Stimulated activated memory B cell treated with anti-CD40 and anti-IgM and Interleukin-4, amounts not matched to agents 10 μg/mL and 1 μg/mL and 100 μg/mL, for 72 hours (primary cell): ENCODE results near the gene NELL1.

Source experiments
- ATAC-seq: fragments of 150-1000 bp; cut with Tn5 transposase; 2 replicates; pipeline ENCODE4 v1.10.0; 2021
- H3K27ac Mint-ChIP-seq: one replicate; pipeline ENCODE4 v1.8.0; 2022; ENCODE audit warnings: mild to moderate bottlenecking, mixed read lengths
- H3K27me3 Mint-ChIP-seq: one replicate; pipeline ENCODE4 v1.8.0; 2022; ENCODE audit warnings: mixed read lengths
- H3K36me3 Mint-ChIP-seq: one replicate; pipeline ENCODE4 v1.8.0; 2022; ENCODE audit warnings: mixed read lengths
- H3K4me1 Mint-ChIP-seq: one replicate; pipeline ENCODE4 v1.8.0; 2022; ENCODE audit warnings: mixed read lengths
- H3K4me3 Mint-ChIP-seq: one replicate; pipeline ENCODE4 v1.8.0; 2022; ENCODE audit warnings: mild to moderate bottlenecking, moderate library complexity, mixed read lengths
- H3K9me3 Mint-ChIP-seq: one replicate; pipeline ENCODE4 v1.8.0; 2022; ENCODE audit warnings: mixed read lengths

NELL1 gene

DNA sequence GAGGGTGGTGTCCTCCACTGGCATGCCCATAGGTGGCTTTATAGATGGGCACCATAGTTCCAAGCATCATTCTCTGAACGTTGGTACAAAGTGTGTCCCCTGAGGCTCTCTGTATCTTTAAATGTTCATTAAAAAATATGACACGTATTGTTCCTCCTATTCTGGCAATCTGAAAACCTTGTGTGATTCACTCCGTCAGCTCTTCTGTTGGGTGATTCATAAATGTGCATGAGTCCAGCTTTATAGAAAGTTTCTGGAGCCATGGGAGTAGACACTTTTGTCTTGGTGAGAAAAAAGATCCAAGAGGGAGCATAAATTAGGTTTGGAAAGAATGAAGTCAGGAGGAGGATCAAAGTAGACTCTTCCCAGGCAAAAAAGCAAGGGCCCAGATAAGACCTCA is 728.8 kb downstream of the NELL1 start:
- peaks cover 7% of the 10 kb centered on the region for H3K9me3 Mint-ChIP-seq
- H3K27ac Mint-ChIP-seq: no peak overlapping the region

DNA sequence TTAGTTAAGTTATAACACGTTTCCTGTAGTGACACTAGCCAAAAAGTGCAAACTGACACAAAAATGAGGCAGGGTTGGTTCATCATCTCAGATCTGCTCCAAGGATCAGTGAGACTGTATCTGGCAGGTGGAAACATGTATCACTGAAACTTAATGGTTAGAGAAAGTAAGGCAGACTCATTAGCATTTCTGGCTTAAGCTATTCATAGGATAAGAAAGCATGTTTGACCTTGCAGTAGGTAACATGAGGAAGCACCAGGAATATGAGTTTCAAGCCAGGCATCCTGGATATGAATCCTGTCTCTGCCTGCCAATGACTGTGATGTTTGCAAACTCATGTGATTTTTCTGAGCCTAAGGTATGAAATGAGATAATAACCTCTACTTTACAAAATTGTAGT is 732.1 kb downstream of the NELL1 start:
- H3K27me3 Mint-ChIP-seq: no peaks in the 10 kb centered on the region
- peaks cover 7% of the 10 kb centered on the region for H3K9me3 Mint-ChIP-seq
- no peak for ATAC-seq
- no peak overlapping the region for H3K4me3 Mint-ChIP-seq
- no peak overlapping the region for H3K27ac Mint-ChIP-seq
- no peaks in the 10 kb centered on the region for H3K4me1 Mint-ChIP-seq
- H3K36me3 Mint-ChIP-seq: no peaks in the 10 kb centered on the region

More for the DNA sequence above, 728.8 kb downstream of the NELL1 start:
- ATAC-seq: no peak
- Mint-ChIP-seq H3K36me3 (no peaks in the 10 kb centered on the region), H3K4me1 (no peaks in the 10 kb centered on the region), H3K4me3 (no peak overlapping the region), H3K27me3 (no peaks in the 10 kb centered on the region)

DNA sequence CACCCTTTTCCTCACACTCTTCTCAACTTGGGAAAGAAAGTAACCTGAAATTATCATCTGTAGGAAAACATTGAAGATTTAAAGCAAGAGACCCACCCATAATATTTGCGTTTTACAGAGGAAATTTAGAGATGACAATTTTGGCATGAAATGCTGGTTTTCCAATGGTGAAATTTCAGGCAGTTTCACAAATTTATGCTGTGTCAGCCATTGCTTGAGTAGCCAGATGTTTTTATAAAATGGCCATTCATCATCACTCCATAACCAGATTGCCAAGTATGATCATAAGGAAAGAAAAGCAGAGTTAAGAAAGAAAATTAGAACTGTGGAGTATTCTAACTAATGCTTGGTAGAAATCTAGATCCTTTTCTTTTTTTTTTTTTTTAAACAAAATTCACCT is 732.9 kb downstream of the NELL1 start:
- Mint-ChIP-seq H3K36me3 (no peaks in the 10 kb centered on the region), H3K4me1 (no peaks in the 10 kb centered on the region), H3K27ac (no peak overlapping the region), H3K27me3 (no peaks in the 10 kb centered on the region), H3K9me3 (peaks cover 7% of the 10 kb centered on the region), H3K4me3 (no peak overlapping the region)
- no peak for ATAC-seq

DNA sequence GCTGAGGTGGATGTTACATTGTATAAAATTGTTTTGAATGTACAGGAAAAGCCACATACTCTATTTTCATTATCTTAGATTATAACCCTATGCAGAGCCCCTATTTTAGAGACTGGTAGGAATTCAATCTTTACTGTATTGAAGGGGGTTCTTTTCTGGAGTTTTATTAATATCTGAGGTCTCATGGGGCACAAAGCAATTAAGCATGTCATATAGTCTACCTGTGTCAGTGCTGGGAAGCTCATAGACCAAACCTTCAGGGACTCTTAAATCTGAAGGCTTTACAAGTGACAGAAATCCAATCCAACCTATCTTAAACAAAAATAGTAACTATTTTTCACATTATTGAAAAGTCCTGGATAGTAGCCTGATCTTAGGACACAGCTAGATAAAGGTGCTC is 733.7 kb downstream of the NELL1 start:
- H3K4me3 Mint-ChIP-seq: no peak overlapping the region
- no peak overlapping the region for H3K27ac Mint-ChIP-seq
- no peaks in the 10 kb centered on the region for H3K27me3 Mint-ChIP-seq
- H3K9me3 Mint-ChIP-seq: peaks cover 12% of the 10 kb centered on the region
- H3K36me3 Mint-ChIP-seq: no peaks in the 10 kb centered on the region
- ATAC-seq: no peak
- no peaks in the 10 kb centered on the region for H3K4me1 Mint-ChIP-seq

DNA sequence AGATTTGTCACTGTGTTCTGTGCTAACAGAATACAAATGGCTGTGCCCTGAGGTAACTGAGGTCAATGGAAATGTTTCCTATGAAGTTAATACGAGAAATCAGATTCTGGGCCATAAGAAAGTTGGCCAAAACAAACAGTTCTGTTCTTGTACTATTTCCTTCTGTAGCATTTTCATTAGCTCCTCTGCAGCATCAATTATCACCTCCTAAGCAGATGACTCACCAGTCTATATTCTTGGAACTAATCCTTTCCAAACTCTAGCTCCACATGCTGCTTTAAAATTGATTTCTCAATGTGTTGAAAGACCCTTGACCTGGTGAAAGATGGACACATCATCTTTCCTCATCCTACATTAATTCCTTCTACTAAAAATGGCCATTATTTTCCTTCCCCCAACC is 736.0 kb downstream of the NELL1 start:
- no peaks in the 10 kb centered on the region for H3K4me1 Mint-ChIP-seq
- no peak overlapping the region for H3K4me3 Mint-ChIP-seq
- no peak for ATAC-seq

DNA sequence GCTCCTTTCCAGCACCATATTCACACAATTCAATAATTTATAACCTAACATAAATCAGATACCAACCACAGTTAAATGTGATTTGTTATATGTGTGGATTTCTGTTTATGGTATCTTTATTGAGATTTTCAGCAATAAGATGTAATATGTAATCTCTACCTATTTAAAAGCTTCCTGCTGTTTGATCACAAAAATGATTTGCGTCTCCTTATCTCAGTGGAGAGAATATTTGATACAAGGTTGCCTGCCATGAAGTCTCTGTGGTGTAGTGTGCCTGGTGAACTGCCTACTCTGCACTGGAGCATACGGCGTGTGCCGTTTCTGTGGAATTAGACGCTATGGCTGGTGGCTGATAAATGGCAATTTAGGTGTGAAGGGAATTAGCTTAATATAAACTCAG is 741.1 kb downstream of the NELL1 start:
- H3K27ac Mint-ChIP-seq: no peak overlapping the region
- peaks cover 5% of the 10 kb centered on the region for H3K9me3 Mint-ChIP-seq
- H3K4me1 Mint-ChIP-seq: no peaks in the 10 kb centered on the region
- no peak overlapping the region for H3K4me3 Mint-ChIP-seq
- no peaks in the 10 kb centered on the region for H3K27me3 Mint-ChIP-seq
- no peaks in the 10 kb centered on the region for H3K36me3 Mint-ChIP-seq
- ATAC-seq: no peak

More for the DNA sequence above, 736.0 kb downstream of the NELL1 start:
- Mint-ChIP-seq H3K27me3 (no peaks in the 10 kb centered on the region), H3K36me3 (no peaks in the 10 kb centered on the region), H3K9me3 (peaks cover 8% of the 10 kb centered on the region), H3K27ac (no peak overlapping the region)

DNA sequence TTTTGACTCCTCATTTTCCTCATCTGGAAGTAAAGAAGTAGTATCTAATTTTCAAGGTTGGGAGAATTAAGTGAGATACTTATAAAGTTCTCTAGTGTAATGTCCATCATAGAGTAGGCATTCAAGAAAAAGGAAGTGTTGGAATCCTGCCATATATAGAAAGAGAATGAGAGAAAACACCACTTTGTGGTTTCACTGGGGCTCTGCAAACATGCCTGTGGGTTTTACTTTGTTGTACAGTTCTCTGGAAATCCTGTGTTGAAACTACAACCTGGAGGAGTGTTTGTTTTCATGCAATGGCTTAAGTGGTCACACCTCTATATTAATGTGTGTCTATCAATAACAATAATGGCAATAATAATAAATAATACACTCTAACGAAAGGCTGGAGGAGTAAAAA is 741.7 kb downstream of the NELL1 start:
- no peak for ATAC-seq
- no peak overlapping the region for H3K27ac Mint-ChIP-seq
- H3K4me1 Mint-ChIP-seq: no peaks in the 10 kb centered on the region
- H3K9me3 Mint-ChIP-seq: peaks cover 5% of the 10 kb centered on the region
- H3K27me3 Mint-ChIP-seq: no peaks in the 10 kb centered on the region
- H3K4me3 Mint-ChIP-seq: no peak overlapping the region
- H3K36me3 Mint-ChIP-seq: no peaks in the 10 kb centered on the region

DNA sequence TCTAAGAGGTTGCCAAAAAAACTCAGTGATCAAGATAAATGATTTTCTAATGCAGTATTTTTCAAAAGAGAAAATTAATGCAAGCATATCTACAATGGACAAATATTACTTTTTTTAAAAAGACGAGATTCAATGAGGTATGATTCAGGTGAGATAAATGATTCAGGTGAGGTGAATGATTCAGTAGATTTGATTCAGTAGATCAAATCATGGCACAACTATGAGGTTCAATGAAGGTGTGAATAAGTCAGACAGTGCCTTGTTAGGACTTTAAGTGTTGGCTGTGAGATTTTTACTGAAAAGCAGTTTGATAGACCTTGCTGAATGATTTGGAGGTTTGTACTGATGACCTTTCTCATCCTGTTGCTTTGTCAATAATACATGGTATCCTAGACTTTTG is 742.2 kb downstream of the NELL1 start:
- no peaks in the 10 kb centered on the region for H3K36me3 Mint-ChIP-seq
- H3K4me1 Mint-ChIP-seq: no peaks in the 10 kb centered on the region
- ATAC-seq: no peak
- H3K9me3 Mint-ChIP-seq: peaks cover 5% of the 10 kb centered on the region
- no peak overlapping the region for H3K27ac Mint-ChIP-seq
- no peak overlapping the region for H3K4me3 Mint-ChIP-seq
- no peaks in the 10 kb centered on the region for H3K27me3 Mint-ChIP-seq

DNA sequence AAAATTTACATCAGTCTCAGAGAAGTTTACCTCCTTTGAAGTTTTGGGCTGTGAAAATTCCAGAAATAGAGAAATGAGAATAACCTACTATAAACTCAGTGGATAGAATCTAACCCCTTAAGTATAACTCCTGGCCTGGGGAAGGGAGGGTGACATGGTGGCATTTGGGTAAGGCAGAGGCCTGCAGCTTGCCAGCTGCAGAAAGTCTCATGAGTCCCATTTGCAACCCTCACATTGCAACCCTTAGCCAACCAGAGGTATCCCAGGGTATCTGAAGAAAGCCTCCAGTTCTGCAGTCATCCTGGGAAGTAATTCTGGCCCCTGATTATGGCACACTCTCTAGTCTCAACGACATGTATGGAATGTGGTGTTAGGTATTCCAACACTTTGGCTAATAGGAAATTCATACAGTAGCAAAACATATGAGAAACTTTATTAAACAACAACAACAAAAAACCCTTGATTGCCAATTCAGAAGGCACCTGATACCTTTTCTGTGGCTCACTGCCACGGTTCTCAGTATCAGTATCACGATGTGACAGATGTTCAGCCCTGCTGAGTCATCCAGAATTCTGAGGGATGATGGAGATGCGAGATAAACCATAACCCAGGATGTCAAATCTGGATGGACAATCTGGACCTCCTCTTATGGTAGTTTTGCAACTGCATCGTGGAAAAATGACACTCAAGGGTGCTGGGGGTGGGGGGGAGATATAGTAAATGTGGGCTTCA is 743.4 kb downstream of the NELL1 start:
- no peak for ATAC-seq
- no peak overlapping the region for H3K4me3 Mint-ChIP-seq
- H3K27me3 Mint-ChIP-seq: no peaks in the 10 kb centered on the region
- H3K36me3 Mint-ChIP-seq: no peaks in the 10 kb centered on the region
- H3K4me1 Mint-ChIP-seq: no peaks in the 10 kb centered on the region
- H3K9me3 Mint-ChIP-seq: peaks cover under 1% of the 10 kb centered on the region
- H3K27ac Mint-ChIP-seq: no peak overlapping the region

DNA sequence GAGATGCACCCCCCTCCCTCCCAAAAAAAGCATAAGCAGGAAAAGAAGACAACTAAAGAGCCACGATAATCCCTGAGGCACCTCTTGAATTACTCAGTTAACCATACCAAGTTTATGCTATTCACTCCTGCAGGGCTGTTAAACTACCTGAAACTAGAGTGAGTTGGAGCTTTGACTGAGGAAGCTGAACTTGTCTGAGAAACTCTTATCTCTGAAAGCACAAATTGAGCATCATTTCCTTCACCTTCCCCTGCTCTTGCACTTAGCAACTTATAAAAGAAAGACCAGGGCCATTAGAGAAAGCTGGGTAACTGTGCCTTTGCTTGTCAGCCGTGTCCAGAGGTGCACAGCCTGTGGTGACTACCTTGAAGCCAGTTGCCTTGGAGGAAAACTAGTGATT is 745.6 kb downstream of the NELL1 start:
- Mint-ChIP-seq H3K27me3 (no peaks in the 10 kb centered on the region), H3K36me3 (no peaks in the 10 kb centered on the region), H3K27ac (no peak overlapping the region), H3K9me3 (no peaks in the 10 kb centered on the region), H3K4me1 (no peaks in the 10 kb centered on the region), H3K4me3 (no peak overlapping the region)
- no peak for ATAC-seq

DNA sequence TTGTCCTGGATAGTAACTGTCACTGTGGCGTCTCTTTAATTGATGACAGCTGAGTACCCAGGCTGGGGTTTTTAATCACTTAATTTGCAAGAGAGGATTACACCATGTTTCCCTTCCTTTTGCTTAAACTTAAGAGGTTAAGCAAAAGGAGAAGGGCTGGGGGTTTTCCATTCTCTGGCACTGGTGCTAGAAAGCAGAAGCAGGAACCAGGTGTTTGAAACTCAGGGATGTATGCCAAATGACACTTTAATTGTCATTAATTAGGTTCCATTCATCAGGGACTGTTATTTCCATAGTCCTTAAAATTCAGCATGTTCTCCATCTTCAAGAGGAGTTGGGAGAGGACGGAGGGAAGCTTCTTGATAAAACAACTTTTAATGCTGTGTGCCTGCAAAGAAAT is 746.2 kb downstream of the NELL1 start:
- H3K4me1 Mint-ChIP-seq: no peaks in the 10 kb centered on the region
- H3K4me3 Mint-ChIP-seq: no peak overlapping the region
- H3K9me3 Mint-ChIP-seq: no peaks in the 10 kb centered on the region
- no peaks in the 10 kb centered on the region for H3K36me3 Mint-ChIP-seq
- H3K27me3 Mint-ChIP-seq: no peaks in the 10 kb centered on the region
- H3K27ac Mint-ChIP-seq: no peak overlapping the region
- no peak for ATAC-seq

DNA sequence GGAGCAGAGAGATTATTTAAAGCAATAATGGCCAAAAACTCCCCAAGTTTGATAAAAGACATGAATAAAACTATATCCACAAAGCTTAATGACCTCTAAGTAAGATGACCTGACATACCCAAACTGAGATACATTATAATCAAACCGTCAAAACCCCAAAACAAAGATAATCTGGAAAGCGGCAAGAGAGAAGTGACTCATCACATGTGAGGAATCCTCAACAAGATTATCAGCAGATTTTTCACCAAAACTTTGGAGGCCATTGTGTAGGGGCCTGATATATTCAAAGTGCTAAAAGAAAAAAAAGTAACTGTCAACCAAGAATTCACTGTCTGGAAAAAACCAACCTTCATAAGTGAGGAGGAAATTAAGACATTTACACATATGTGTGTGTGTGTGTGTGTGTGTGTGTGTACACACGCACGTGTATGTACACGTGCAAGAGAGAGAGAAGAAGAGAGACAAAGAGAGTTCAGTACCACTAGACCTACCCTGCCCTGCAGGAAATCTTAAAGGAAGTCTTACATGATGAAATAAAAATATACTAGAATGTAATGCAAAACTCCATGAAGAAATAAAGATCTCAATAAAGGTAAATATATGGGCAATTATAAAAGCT is 752.4 kb downstream of the NELL1 start:
- H3K27ac Mint-ChIP-seq: no peak overlapping the region
- H3K27me3 Mint-ChIP-seq: no peaks in the 10 kb centered on the region
- no peaks in the 10 kb centered on the region for H3K4me1 Mint-ChIP-seq
- no peak overlapping the region for H3K4me3 Mint-ChIP-seq
- no peaks in the 10 kb centered on the region for H3K36me3 Mint-ChIP-seq
- ATAC-seq: no peak
- H3K9me3 Mint-ChIP-seq: peaks cover 6% of the 10 kb centered on the region

DNA sequence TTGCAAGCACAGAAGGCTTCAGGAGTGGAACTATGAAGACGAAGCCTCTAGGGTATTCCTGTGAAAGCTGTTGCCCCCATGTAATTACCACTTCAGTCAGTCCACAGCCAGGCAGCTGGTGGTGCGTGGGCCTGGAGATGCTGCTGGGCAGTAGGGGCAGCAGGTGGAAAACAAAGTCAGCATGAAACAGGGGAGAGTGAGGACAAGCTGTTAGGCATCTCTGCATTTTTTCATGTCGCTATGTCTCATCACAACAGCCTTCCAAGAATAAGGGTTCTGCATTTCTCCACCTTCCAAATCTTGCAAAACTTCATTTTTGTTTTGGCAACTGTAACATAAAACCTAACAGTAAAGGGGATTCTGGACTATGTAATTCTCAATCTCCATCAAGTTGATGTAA is 757.5 kb downstream of the NELL1 start:
- peaks cover 8% of the 10 kb centered on the region for H3K9me3 Mint-ChIP-seq
- no peak overlapping the region for H3K4me3 Mint-ChIP-seq
- H3K27me3 Mint-ChIP-seq: no peaks in the 10 kb centered on the region
- ATAC-seq: no peak
- H3K36me3 Mint-ChIP-seq: no peaks in the 10 kb centered on the region
- no peaks in the 10 kb centered on the region for H3K4me1 Mint-ChIP-seq
- no peak overlapping the region for H3K27ac Mint-ChIP-seq

DNA sequence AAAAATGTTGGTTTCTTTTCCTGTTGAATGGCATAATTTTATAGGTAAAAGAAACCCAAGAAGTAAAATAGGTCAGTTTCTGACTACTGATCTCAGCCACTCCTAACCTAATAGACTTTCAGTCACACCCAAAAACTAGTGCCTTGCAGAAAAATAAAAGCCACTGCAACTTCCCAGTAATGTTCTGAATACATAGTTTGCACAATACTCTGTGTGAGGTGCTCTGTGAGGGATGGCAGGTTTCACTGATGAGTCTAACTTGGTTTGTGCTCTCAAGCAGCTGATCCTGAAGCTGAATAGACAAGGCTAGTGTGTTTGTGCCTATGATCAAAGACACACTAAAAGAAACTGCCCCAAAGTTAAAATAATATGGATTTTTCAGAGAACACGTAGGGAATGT is 758.3 kb downstream of the NELL1 start:
- Mint-ChIP-seq H3K9me3 (peaks cover 7% of the 10 kb centered on the region), H3K36me3 (no peaks in the 10 kb centered on the region), H3K27ac (no peak overlapping the region), H3K27me3 (no peaks in the 10 kb centered on the region), H3K4me3 (no peak overlapping the region), H3K4me1 (no peaks in the 10 kb centered on the region)
- no peak for ATAC-seq

DNA sequence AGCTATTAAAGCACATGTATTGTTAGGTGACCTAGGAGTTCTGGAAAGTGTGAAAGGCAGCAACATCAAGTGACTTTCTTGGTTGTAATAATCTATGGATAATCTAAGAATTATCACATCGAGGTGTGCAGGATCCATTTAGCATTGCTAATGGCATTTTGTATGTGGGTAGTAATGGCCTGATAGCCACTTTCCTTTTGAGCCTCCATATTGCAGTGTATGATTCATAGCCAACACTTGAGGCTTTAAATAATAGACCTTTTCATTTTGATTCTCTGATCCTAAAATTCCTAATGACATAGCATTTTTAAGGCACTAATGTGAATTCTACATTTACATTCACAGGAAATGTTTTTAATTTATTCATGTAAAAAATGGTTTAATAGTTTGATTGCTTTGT is 759.4 kb downstream of the NELL1 start:
- Mint-ChIP-seq H3K4me1 (no peaks in the 10 kb centered on the region), H3K36me3 (no peaks in the 10 kb centered on the region), H3K27ac (no peak overlapping the region), H3K4me3 (no peak overlapping the region), H3K9me3 (peaks cover 7% of the 10 kb centered on the region), H3K27me3 (no peaks in the 10 kb centered on the region)
- no peak for ATAC-seq

DNA sequence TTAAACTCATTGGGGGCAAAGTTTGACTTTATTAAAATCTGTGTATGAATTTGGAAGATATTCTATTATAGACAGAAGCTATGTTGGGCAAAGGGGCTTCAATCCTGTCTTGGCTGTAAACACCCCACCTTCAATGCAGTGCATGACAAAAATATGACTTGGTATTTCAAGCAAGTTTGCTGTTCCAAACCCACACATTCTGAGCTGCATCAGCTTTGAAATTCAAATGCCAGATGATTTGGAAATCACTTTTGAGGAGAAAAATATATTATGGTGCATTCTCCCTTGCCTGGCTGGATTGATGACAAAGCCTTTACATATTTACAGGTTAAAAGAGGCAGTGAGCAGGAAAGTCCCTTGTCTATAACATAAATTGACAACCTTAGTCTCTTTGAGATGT is 760.0 kb downstream of the NELL1 start:
- no peaks in the 10 kb centered on the region for H3K27me3 Mint-ChIP-seq
- H3K27ac Mint-ChIP-seq: no peak overlapping the region
- peaks cover 7% of the 10 kb centered on the region for H3K9me3 Mint-ChIP-seq
- no peak for ATAC-seq
- H3K36me3 Mint-ChIP-seq: no peaks in the 10 kb centered on the region
- H3K4me1 Mint-ChIP-seq: no peaks in the 10 kb centered on the region
- no peak overlapping the region for H3K4me3 Mint-ChIP-seq
